Erythroblast (primary cell): ENCODE data around the gene CCNY.

Source experiments
- GATA1 ChIP-seq: IDR thresholded peaks from 2 replicates; pipeline ENCODE4 v1.6.1; 2011; ENCODE audit warnings: low read depth, mild to moderate bottlenecking, control low read depth, low read length, moderate library complexity
- POLR2A ChIP-seq: IDR thresholded peaks from 2 replicates; pipeline ENCODE4 v1.6.1; 2011; ENCODE audit warnings: mild to moderate bottlenecking, low read length

DNA sequence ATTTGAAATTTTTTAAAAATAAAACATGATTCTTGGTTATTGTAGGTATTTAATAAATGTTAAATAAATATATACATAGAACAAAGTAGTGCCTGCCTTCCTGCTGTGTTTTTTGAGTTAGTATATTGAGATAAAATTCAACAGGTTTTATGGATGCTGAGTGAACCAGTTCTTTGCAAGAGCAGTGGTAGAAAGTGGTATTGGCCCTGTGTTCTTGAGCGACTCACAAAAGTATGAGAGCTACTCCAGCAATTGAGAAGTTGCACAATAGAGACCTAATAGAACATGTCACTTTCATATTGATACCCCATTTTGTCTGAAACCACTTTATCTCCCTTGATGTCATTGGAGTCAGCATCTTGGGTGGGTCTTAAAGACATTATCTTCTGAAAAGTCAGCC is 236.3 kb downstream of the CCNY start:
- TF ChIP-seq POLR2A (no peak), GATA1 (no peak)
